Tibial nerve (tissue), 3 donors: ENCODE measurements around the gene ZNF324B.

Source experiments
- CTCF ChIP-seq, 5 experiments: fragments of 200-600 bp in 3 of 5; fragments of 450-650 bp in 2 of 5; sonication (generic) in 3 of 5; IDR thresholded peaks; one replicate each; pipeline ENCODE4 v1.5.1; 2016 to 2019; ENCODE audit warnings: antibody characterized with exemption in 5 of 5, mild to moderate bottlenecking in 3 of 5, moderate library complexity in 2 of 5
- POLR2A ChIP-seq, 2 donors: fragments of 450-650 bp; IDR thresholded peaks; one replicate each; pipeline ENCODE4 v1.6.1; 2017; ENCODE audit warnings: antibody characterized with exemption in 2 of 2, mild to moderate bottlenecking in 2 of 2, moderate library complexity in 2 of 2

GRCh38 chr19:58417071-58417470, 34.4 kb upstream of the ZNF324B start:
- TF ChIP-seq POLR2A (IDR thresholded peaks at IDR 0.05): no peak
- no peak for TF ChIP-seq CTCF (IDR thresholded peaks at IDR 0.05)
